HK-2 (cell line): ENCODE data around the gene ADARB2.
"Not testable (repeated sequence)": the region's sequence is repeated elsewhere in the genome, so short reads cannot be mapped to it uniquely, and the experiment has no call there.

Experiments used
- DNase-seq: peaks from one replicate; pipeline ENCODE4 v3.0.0-alpha.2; 2018; ENCODE audit not compliant: unreplicated experiment

Gene ADARB2

GRCh38 chr10:1358860-1359625 is 378.3 kb downstream of the ADARB2 start:
- DNase-seq, result no peak

- DNase-seq, result no peak
Measured at GRCh38 chr10:1358147-1358546, 379.2 kb downstream of the ADARB2 start.

GRCh38 chr10:1356349-1356748 is 381.0 kb downstream of the ADARB2 start:
- DNase-seq, result no peak

- no peak for DNase-seq
Measured at GRCh38 chr10:1354809-1355710, 382.3 kb downstream of the ADARB2 start.

DNA sequence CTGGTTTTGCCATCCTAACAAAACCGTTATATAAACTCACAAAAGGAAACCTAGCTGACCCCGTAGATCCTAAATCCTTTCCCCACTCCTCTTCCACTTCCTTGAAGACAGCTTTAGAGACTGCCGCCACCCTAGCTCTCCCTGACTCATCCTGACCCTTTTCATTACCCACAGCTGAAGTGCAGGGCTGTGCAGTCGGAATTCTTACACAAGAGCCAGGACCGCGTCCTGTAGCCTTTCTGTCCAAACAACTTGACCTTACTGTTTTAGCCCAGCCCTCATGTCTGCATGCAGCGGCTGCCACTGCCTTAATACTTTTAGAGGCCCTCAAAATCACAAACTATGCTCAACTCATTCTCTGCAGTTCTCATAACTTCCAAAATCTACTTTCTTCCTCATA is 385.0 kb downstream of the ADARB2 start:
- DNase-seq, result not testable (repeated sequence)

DNA sequence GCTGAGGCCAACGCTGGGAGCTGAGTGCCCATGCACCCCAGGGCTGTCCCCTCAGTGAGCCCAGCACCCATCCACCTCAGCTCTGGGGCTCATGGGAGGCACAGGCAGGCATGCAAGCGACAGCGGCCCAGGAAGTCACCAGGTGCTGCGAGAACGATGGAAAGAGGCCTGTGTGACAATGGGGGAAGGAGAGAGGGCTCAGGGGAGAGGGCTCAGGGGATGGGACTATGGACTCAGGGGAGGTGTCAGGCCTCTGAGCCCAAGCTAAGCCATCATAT is 388.6 kb downstream of the ADARB2 start:
- DNase-seq, result no peak

GRCh38 chr10:1347962-1348772 is 389.2 kb downstream of the ADARB2 start:
- no peak for DNase-seq

GRCh38 chr10:1347525-1347924 is 389.8 kb downstream of the ADARB2 start:
- no peak for DNase-seq

DNA sequence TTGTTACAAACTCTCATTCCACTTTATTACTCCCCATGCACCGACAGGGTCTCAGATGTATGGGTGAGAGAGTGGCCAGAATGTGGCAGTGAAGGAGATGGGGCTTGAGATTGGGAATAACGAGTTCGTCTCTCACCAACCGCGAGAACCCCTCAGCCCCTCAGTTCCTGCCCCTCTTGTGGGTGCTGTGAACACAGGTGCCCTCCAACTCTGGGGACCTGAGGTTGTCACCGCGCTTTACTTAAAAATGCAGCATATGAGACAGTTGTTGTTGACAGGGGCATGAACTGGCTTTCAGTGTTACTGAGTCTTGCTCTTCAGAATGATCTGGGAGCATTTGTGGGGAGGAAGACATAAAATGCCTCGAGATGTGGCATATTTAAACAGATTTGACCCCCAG is 391.1 kb downstream of the ADARB2 start:
- DNase-seq, result no peak

DNA sequence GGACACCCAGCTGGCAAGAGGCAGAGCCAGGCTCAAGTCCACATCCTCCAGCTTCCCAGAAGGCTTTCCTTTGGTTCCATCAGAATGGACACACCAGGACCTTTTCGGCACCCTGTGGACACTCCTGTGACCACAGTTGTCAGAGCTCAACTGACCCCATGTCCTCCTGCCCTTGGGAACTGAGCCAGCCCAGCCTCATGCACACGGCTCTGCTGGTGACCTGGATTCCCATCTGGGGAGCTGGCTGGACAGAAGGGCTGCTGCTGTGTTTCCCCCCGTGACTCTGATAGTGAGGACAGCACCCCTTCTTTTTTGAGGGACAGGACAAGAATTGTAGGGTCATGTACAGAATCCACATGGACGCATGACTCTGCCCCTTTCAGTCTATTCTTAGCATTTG is 392.0 kb downstream of the ADARB2 start:
- DNase-seq, result no peak

DNA sequence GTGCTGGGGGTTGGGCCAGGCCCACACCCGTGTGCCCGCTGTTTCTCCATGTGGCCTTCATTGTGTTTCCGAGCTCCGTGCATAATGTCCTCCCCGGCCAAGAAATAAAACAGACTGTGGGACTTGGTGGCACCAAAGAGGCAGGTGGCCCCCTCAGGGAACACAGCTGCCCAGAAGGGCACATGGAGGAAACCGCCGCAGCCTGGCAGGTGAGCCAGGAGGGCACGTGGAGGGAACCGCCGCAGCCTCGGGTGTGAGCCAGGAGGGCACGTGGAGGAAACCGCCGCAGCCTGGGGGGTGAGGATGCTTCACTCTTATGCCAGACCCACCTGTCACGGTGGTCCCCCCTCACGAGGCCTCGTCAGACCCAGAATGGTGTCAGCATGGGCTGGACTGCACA is 392.5 kb downstream of the ADARB2 start:
- no peak for DNase-seq

- DNase-seq, result no peak
Measured at GRCh38 chr10:1344408-1344807, 392.9 kb downstream of the ADARB2 start.

- DNase-seq, result no peak
Measured at GRCh38 chr10:1343176-1343575, 394.1 kb downstream of the ADARB2 start.

- DNase-seq, result not testable (repeated sequence)
Measured at GRCh38 chr10:1341052-1341451, 396.3 kb downstream of the ADARB2 start.

- DNase-seq, result no peak
Measured at GRCh38 chr10:1339396-1339795, 397.9 kb downstream of the ADARB2 start.

- no peak for DNase-seq
Measured at GRCh38 chr10:1335642-1336041, 401.7 kb downstream of the ADARB2 start.

- DNase-seq, result no peak
Measured at GRCh38 chr10:1333981-1334380, 403.3 kb downstream of the ADARB2 start.

DNA sequence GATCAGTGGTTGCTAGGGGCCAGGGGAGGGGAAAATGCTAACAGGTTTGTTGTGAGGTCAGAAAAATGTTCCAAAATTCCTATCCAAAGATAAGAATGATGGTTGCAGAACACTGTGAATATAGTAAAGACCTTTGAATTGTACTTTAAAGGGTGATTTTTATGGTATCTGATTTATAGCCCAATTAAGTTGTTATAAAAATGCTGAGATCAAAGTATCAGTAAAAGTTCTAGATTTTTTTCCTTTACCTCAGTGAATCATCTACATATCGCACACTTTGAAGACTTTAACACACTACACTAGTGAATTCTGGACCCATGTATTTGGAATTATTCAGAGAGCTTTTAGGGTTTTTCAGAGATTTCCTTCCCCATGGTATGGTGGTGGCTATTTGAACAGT is 405.8 kb downstream of the ADARB2 start:
- DNase-seq, result no peak

DNA sequence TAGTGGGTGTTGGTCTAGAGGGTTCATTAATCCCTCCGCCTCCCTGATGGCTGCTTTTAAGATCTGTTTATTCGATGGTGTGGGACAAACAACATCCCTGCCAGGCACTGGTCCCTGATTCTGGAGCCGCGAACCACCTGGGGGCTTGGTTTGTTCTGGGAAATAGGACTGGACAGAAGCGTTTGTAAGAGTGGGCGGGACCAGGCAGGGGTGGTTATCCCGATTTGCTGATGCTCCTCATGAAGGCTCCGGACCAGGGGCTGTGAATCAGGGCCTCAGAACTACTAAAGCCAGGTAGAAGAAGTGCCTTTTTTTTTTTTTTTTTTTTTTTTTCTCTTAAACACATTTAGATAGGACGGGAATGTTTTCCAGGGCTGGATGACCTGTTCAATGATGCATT is 407.7 kb downstream of the ADARB2 start:
- DNase-seq, result no peak

GRCh38 chr10:1328981-1329614 is 408.2 kb downstream of the ADARB2 start:
- DNase-seq, result no peak

DNA sequence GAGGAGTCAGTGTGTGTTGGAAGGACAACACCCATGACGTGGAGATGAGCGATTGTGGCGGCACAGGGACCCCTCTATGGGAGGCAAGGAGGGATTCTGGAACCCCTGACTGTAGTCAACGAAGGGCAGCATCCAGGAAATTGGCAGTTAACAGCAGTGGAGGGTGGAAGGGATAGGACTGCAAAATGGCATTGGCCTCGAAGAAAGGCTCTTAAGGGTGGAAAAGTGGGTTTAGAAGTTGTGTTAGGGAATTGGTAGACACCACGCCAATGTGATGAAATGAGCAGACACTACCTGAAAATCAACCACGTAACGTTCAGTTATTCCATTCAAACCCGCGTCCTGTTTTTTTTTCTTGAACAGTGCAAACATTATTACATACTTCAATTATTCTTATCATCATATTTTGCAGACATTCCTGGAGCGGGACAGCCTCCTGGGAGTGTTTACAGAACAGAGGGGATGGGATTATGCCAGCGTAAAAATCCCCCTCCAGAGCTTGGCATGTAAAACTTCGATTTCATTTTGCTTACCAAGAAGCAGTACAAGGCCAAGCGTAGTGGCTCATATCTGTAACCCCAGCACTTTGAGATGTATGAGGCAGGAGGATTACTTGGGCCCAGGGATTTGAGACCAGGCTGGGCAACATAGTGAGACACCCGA is 409.0 kb downstream of the ADARB2 start:
- no peak for DNase-seq
